Cerebellar nuclear complex (tissue), 1 donor: ENCODE data around the gene PCYT1B.
"Not testable (repeated sequence)": the region's sequence is repeated elsewhere in the genome, so short reads cannot be mapped to it uniquely, and the experiment has no call there.

Source experiments
- DNase-seq, 2 experiments: peaks; one replicate each; lab custom pipeline; 2025; lab: John Stamatoyannopoulos, UW

Gene PCYT1B

GRCh38 chrX:24646006-24646405 is 1.1 kb downstream of the PCYT1B start:
- no peak for DNase-seq

- no peak for DNase-seq
Measured at GRCh38 chrX:24643116-24643515, 4.0 kb downstream of the PCYT1B start.

GRCh38 chrX:24629701-24630100 is 17.4 kb downstream of the PCYT1B start:
- no peak for DNase-seq

GRCh38 chrX:24619647-24620046 is 27.5 kb downstream of the PCYT1B start:
- DNase-seq: no peak

GRCh38 chrX:24610516-24610915 is 36.6 kb downstream of the PCYT1B start:
- no peak for DNase-seq

- no peak for DNase-seq
Measured at GRCh38 chrX:24607616-24608015, 39.5 kb downstream of the PCYT1B start.

GRCh38 chrX:24605941-24606340 is 41.2 kb downstream of the PCYT1B start:
- DNase-seq: not testable (repeated sequence)

GRCh38 chrX:24603191-24603590 is 44.0 kb downstream of the PCYT1B start:
- DNase-seq: no peak

GRCh38 chrX:24601858-24602257 is 45.3 kb downstream of the PCYT1B start:
- DNase-seq: no peak

- no peak for DNase-seq
Measured at GRCh38 chrX:24594501-24594900, 52.6 kb downstream of the PCYT1B start.

GRCh38 chrX:24590111-24590510 is 57.0 kb downstream of the PCYT1B start:
- DNase-seq: no peak

- DNase-seq: no peak
Measured at GRCh38 chrX:24577091-24577490, 70.1 kb downstream of the PCYT1B start.

- no peak for DNase-seq
Measured at GRCh38 chrX:24575496-24575895, 71.7 kb downstream of the PCYT1B start.

GRCh38 chrX:24574743-24575142 is 72.4 kb downstream of the PCYT1B start:
- DNase-seq: no peak

- DNase-seq: no peak
Measured at GRCh38 chrX:24567169-24567568, 80.0 kb downstream of the PCYT1B start.

- no peak for DNase-seq
Measured at GRCh38 chrX:24566240-24566639, 80.9 kb downstream of the PCYT1B start.

- DNase-seq: no peak
Measured at GRCh38 chrX:24563291-24564010, 83.7 kb downstream of the PCYT1B start.

GRCh38 chrX:24561121-24561520 is 86.0 kb downstream of the PCYT1B start:
- no peak for DNase-seq

GRCh38 chrX:24553011-24553410 is 94.1 kb downstream of the PCYT1B start:
- no peak for DNase-seq

- DNase-seq: no peak
Measured at GRCh38 chrX:24550166-24550565, 97.0 kb downstream of the PCYT1B start.

- DNase-seq: no peak
Measured at GRCh38 chrX:24547961-24548360, 99.2 kb downstream of the PCYT1B start.

GRCh38 chrX:24542756-24543155 is 104.4 kb downstream of the PCYT1B start:
- DNase-seq: no peak

GRCh38 chrX:24536551-24536950 is 110.6 kb downstream of the PCYT1B start:
- no peak for DNase-seq

- no peak for DNase-seq
Measured at GRCh38 chrX:24528605-24529004, 118.5 kb downstream of the PCYT1B start.
